GM18868 (cell line): ENCODE data around the gene HAUS6.
"Not testable (repeated sequence)": the region's sequence is repeated elsewhere in the genome, so short reads cannot be mapped to it uniquely, and the experiment has no call there.

ENCODE experiments used
- ATAC-seq: cut with Tn5 transposase; IDR thresholded peaks from one replicate; pipeline ENCODE4 v1.9.1; 2021; ENCODE audit warnings: mild to moderate bottlenecking, moderate library complexity; ENCODE audit not compliant: unreplicated experiment

Gene HAUS6

GRCh38 chr9:19119246-19119645 lies 16.5 kb upstream of the HAUS6 start:
- no peak for ATAC-seq

GRCh38 chr9:19117039-19117716 lies 14.5 kb upstream of the HAUS6 start:
- no peak for ATAC-seq

DNA sequence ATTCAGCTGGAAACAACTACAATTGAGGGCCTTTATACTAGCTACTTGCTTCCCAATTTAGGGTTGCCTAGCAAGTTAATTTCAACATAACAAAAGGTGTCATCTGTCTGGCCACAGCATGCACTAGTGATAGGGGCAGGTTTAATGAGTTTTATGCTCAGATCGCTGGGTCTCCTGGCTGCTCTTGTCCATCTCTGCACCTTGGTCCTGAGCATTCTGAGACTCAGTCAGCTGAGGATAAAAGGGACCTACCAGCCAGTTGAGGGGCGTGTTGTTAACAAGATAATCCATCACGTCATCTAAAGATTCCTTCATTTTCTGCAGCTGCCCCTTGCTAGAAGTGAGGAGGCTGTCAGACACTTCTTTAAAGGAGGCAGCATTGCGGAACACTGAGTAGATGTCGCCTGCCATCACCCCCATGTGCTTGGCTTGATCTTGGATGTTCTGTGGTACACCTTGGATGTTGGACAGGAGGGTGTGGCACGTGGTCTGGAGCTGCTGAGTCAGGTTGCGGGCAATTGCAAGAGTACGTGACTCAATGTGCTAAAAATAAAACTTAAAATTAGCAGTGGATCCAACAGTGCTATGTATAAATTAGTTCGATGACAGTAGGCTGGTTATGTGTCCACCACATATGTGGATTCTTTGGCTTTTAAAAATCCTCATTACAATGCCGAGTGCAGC lies 13.5 kb upstream of the HAUS6 start:
- ATAC-seq = no peak

GRCh38 chr9:19114680-19115270 lies 12.1 kb upstream of the HAUS6 start:
- ATAC-seq = no peak

- ATAC-seq = no peak
These were observed 11.4 kb upstream of the HAUS6 start for GRCh38 chr9:19113964-19114679.

DNA sequence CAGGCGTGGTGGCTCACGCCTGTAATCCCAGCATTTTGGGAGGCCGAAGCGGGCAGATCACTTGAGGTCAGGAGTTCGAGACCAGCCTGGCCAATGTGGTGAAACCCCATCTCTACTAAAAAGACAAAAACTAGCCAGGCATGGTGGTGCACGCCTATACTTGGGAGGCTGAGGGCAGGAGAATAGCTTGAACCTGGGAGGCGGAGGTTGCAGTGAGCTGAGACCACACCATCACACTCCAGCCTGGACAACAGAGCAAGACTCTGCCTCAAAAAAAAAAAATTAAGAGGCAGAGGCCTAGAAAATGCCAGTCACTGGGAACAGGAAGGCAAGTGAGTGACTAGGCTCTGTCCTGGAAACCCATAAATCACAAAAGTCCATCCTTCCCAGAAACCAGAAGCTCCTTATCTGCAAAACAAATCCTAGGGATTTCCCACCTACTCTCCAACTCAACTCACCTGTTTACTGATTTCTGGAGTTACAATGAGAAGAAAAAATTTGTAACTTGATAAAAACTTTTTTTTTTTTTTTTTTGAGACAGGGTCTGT lies 10.4 kb upstream of the HAUS6 start:
- not testable (repeated sequence) for ATAC-seq

DNA sequence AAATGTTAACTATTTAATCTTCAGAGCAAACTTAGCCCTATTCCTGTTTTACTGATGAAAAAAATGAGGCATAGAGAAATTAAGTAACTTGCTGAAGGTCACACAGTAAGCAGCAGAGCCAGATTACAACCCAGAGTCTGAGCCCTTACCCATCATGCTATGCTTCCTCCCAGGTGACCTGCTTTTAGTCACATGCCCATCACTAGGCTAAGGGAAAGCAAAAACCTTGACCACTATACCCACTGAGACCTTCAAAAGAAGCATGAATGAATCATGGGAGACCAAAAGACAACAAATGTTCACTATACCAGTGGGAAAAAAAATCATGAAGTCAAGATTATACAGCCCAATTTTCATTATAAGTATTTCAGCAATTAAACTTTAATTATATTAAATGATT lies 5.3 kb upstream of the HAUS6 start:
- ATAC-seq = no peak

DNA sequence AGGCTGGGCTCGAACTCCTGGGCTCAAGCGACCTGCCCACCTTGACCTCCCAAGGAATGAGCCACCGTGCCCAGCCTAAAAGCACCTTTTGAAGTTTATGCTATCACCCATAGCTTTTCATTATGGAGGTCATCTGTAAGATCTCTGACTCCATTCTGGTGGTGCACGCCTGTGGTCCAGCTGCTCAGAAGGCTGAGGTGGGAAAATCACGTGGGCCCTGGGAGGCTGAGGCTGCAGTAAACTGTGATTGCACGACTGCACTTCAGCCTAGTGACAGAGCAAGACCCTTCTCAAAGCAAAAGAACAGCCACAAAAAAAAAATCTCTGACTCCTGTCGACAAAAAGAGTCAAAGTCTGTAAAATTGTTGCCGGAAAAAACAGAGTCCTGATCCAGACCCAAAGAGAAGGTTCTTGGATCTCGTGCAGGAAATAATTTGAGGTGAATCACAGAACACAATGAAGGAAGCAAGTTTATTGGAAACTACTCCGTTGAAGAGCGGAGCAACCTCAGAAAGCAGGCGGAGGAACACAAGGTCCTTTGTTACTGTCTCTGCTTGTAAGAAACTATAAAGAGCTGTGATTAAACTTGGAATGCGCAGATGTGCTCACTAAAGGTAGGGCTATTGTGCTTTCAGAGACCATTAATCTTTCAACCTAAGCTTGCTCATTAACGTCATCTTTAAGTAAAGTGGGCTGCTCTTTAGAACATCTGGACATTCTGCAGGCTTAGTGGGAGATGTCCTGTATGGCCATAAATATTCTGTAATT lies 2.0 kb upstream of the HAUS6 start:
- ATAC-seq = no peak

- peak; percentile 20 for ATAC-seq
These were observed 498 bp downstream of the HAUS6 start for GRCh38 chr9:19102181-19102630.

DNA sequence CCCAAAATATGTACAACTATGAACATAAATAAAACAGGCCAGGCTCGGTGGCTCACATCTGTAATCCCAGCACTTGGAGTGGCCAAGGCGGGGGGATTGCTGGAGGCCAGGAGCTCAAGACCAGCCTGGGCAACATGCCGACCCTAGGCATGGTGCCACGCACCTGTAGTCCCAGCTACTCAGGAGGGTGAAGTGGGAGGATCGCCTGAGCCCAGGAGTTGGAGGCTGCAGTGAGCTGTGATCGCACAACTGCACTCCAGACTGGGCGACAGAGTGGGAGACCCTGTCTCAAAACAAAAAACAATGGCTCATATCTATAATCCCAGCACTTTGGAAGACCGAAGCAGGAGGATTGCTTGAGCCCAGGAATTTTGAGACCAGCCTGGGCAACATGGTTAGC lies 1.5 kb downstream of the HAUS6 start:
- ATAC-seq = no peak

DNA sequence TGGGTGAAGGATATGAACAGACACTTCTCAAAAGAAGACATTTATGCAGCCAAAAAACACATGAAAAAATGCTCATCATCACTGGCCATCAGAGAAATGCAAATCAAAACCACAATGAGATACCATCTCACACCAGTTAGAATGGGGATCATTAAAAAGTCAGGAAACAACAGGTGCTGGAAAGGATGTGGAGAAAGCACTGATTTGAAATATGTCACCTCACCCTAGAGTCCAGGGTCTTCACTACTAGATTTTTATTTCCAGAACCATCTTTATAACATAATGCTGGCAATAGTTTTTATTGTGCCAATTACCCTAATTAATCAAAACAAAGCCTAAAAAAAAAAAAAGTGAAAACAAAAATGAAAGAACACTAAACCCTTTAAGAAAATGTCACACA lies 5.3 kb downstream of the HAUS6 start:
- ATAC-seq = not testable (repeated sequence)

GRCh38 chr9:19087106-19088000 lies 15.4 kb downstream of the HAUS6 start:
- ATAC-seq = no peak

DNA sequence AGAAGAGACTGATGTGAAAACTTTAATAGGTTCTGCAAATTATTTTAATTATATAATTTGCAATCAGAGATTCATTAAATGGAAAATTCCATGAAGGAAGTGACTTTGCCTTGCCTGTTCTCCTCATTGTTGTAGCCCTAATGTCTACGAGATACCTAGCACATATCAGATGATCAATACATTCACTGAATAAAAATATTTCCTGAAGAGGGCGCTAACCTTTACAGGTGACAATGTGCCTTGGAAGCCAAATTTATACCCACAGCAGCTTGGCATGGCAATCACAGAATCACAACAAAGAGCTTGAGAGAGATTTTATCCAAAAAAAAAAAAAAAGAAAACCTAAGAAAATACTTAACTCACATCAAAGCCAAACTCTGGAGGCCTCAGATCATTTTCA lies 17.4 kb downstream of the HAUS6 start:
- peak; percentile 57 for ATAC-seq

GRCh38 chr9:19074836-19075235 lies 27.9 kb downstream of the HAUS6 start:
- no peak for ATAC-seq

DNA sequence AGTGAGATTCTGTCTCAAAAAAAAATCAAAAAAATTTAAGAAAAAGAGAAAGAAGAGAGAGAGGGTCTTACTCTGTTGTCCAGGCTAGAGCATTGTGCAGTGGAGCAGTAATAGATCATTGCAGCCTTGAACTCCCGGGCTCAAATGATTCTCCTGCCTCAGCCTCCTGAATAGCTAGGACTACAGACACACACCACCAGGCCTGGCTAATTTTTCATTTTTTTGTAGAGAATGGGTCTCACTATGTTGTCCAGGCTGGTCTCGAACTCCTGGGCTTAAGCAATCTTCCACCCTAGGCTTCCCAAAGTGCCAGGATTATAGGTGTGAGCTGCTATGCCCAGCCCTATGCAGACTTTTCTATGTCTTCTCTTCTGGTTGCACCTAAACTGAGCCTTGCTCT lies 28.5 kb downstream of the HAUS6 start:
- ATAC-seq = no peak

DNA sequence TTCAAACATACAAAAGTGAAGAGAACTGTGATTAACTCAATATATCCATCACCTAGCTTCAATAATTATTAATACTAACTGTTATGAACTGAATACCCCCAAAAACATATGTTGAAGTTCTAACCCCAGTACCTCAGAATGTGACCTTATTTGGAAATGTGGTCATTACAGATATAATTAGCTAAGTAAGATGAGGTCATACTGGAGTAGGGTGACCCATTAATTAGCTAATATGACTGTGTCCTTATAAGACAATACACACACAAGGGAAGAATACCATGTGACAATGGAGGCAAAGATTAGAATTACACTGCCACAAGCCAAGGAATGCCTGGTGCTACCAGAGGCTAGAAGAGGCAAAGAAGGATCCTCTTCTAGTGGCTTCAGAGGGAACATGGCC lies 45.7 kb downstream of the HAUS6 start:
- ATAC-seq = no peak

- no peak for ATAC-seq
These were observed 51.8 kb downstream of the HAUS6 start for GRCh38 chr9:19050637-19051591.

- ATAC-seq = no peak
These were observed 52.6 kb downstream of the HAUS6 start for GRCh38 chr9:19049917-19050636.
